ENCODE measurements around the gene RTTN. TPM values are rescaled to one million over a fixed set of nuclear protein-coding genes. Genes with fewer than 3 reads are reported as not detected.

Gene RTTN
- total RNA-seq, 1 experiment from 2014 or later: 22.8 TPM

DNA sequence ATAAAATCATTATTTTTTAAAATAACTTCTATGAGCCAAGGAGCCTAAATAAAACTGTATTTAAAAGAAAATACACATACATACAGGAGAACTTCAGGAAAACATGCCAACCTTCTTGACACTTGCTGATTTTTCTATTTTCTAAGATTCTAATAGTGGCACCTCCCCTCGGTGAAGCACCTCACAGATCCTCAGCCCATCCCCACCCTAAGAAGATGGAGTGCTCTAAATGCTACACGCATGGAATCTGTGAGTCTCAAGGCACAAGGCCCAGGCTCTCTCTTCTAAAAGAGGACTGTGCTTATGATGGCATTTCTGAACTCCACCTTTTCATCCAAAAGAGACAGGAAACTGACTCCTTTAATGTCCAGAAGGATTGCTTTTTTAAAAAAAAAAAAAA lies 56.3 kb downstream of the RTTN start:
- no peaks in the 10 kb centered on the region for H3K27me3 ChIP-seq
- no peak overlapping the region for H3K27ac ChIP-seq
- H3K4me3 ChIP-seq: no peak overlapping the region
- H3K9me3 ChIP-seq (replicated peaks): no peaks in the 10 kb centered on the region
- no peak for DNase-seq
- H3K36me3 ChIP-seq: no peaks in the 10 kb centered on the region; the same call in 1 of the 2 replicates
- H3K4me1 ChIP-seq: no peaks in the 10 kb centered on the region

DNA sequence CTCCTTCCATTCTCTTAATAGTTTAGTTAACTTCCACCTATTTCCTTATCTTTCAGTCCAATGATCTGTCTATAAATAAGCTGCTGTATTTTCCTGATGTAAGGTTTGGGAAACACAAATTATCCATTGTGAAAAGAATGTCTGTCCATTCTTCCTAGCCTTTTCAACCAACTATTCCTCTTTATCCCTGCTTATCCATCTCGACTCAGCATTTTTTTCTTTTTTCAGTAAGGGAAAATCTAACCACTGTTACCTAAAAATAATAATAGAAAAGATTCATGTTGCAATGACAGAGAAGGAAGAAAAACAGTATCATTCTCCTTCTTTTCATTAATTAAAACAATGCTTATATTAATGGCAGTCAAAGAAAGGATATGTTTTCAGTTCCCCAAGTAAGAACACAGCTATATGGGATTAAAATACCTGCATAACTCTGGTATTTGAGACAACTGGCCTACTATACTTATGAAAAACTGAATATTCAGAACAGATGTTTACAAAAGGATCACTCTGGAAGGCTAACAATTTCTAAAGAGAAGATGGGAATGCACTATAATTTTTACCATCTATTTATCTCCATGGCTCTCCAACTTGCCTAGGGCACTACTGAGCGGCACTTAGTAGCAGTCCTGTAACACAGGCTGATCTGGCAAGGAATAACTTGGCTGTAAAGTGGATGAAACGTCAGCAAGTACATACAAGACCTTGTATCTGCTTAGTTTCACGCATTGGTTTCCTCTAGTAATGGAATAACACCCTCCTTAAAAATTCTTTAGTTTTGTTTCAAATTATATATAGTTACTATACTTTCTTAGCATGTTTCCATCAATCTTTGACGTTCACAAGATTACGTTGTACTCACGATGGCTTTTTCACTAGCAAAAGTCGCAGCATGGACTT lies 57.2 kb downstream of the RTTN start:
- Histone ChIP-seq H3K27me3 (no peaks in the 10 kb centered on the region), H3K36me3 (no peaks in the 10 kb centered on the region; the same call in 1 of the 2 replicates), H3K4me3 (no peak overlapping the region), H3K4me1 (no peaks in the 10 kb centered on the region), H3K27ac (no peak overlapping the region), H3K9me3 (replicated peaks) (no peaks in the 10 kb centered on the region)
- DNase-seq: no peak

- no peaks in the 10 kb centered on the region for H3K9me3 ChIP-seq (replicated peaks)
- no peaks in the 10 kb centered on the region for H3K27me3 ChIP-seq
- H3K36me3 ChIP-seq: no peaks in the 10 kb centered on the region; the same call in 1 of the 2 replicates
- no peak for DNase-seq
- H3K27ac ChIP-seq: no peak overlapping the region
- no peaks in the 10 kb centered on the region for H3K4me1 ChIP-seq
- no peak overlapping the region for H3K4me3 ChIP-seq
Measured at GRCh38 chr18:70146174-70146573, 59.3 kb downstream of the RTTN start.

DNA sequence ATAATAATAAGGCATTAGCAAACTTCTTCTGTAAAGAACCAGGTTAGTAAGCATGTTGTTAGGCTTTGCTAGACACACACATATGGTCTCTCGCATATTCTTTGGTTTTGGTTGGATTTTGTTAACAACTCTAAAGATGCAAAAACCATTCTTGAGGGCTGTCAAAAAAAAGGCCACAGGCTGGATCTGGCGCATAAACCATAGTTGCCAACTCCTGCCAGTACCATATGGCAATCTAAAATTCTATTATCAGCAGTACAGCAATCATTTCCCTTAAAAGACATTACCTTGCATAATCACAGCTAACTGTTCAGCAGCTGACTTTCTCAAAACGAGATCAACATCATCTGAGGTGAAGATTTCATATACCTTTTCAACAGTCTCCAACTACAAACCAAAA lies 63.5 kb downstream of the RTTN start:
- H3K9me3 ChIP-seq (replicated peaks): no peaks in the 10 kb centered on the region
- no peak overlapping the region for H3K27ac ChIP-seq
- H3K36me3 ChIP-seq: no peaks in the 10 kb centered on the region
- DNase-seq: no peak
- no peak overlapping the region for H3K4me3 ChIP-seq
- no peaks in the 10 kb centered on the region for H3K4me1 ChIP-seq
- no peaks in the 10 kb centered on the region for H3K27me3 ChIP-seq

DNA sequence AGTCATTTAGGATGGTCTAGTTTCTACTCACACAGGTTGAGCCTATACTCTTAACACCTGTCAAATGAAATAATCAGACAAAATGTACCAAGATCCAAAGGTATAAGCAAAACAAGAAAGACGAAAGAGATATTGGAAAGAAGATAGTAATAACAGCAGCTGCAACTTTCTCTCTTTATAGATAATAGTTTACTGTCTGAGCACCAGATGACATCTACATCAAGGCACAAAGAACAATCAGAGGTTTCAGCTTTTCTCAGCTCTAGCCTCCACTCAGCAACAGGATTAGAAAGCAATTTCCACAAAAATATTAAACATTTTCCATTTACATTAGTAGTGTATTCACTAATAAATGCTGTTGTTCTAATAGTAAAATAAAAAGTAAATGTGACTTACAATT lies 66.3 kb downstream of the RTTN start:
- H3K9me3 ChIP-seq (replicated peaks): no peaks in the 10 kb centered on the region
- DNase-seq: no peak
- no peaks in the 10 kb centered on the region for H3K4me1 ChIP-seq
- H3K36me3 ChIP-seq: no peaks in the 10 kb centered on the region
- no peak overlapping the region for H3K4me3 ChIP-seq
- H3K27me3 ChIP-seq: no peaks in the 10 kb centered on the region
- no peak overlapping the region for H3K27ac ChIP-seq

DNA sequence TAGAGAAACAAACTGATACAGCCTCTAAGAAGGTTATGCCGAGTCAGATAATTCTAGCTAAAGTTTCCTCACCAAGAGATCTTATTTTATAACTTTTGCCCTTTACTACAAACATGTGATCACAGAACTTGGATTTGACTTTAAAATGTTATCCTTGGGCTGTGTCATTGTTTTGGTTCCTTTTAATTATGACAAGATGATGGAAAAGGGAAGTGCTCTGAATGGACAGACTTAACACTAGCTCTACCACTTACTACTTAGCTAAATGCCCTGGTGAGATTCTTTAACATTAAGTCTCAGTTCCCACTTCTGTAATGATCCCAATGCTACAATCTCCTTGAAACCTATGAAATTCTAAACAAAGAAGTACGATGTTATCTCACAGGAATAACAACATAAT lies 69.9 kb downstream of the RTTN start:
- no peak for DNase-seq

GRCh38 chr18:70132999-70133398 lies 72.5 kb downstream of the RTTN start:
- H3K27ac ChIP-seq: no peak overlapping the region
- no peaks in the 10 kb centered on the region for H3K36me3 ChIP-seq
- no peaks in the 10 kb centered on the region for H3K4me1 ChIP-seq
- no peaks in the 10 kb centered on the region for H3K27me3 ChIP-seq
- no peaks in the 10 kb centered on the region for H3K9me3 ChIP-seq (replicated peaks)
- H3K4me3 ChIP-seq: no peak overlapping the region
- DNase-seq: no peak

More for the DNA sequence above, 69.9 kb downstream of the RTTN start:
- Histone ChIP-seq H3K4me1 (no peaks in the 10 kb centered on the region), H3K4me3 (no peak overlapping the region), H3K9me3 (replicated peaks) (no peaks in the 10 kb centered on the region), H3K27me3 (no peaks in the 10 kb centered on the region), H3K36me3 (no peaks in the 10 kb centered on the region), H3K27ac (no peak overlapping the region)

- DNase-seq: no peak
- Histone ChIP-seq H3K4me1 (no peaks in the 10 kb centered on the region), H3K9me3 (replicated peaks) (no peaks in the 10 kb centered on the region), H3K36me3 (no peaks in the 10 kb centered on the region), H3K27ac (no peak overlapping the region), H3K27me3 (no peaks in the 10 kb centered on the region), H3K4me3 (no peak overlapping the region)
Measured at GRCh38 chr18:70128271-70128670, 77.2 kb downstream of the RTTN start.

DNA sequence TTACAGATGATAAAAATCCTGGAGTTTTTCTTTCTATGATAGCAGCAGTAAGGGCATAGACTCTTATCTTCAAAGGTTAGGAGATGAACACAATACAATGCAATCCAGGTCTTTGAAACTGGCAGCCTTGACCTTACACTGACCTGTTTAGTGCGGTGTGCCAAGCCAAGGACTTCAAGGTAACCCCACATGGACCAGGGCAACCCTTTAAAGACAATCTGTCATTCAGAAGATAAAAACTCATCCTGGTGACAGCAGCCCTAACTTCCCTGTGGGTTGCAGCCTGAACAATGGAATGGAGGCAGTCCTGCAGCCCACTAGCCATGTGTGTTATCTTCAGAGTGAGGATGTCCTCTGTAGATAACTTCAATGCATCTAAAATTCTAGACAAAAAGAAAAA lies 78.1 kb downstream of the RTTN start:
- no peak overlapping the region for H3K27ac ChIP-seq
- H3K36me3 ChIP-seq: no peaks in the 10 kb centered on the region
- no peaks in the 10 kb centered on the region for H3K27me3 ChIP-seq
- H3K9me3 ChIP-seq (replicated peaks): no peaks in the 10 kb centered on the region
- DNase-seq: no peak
- H3K4me1 ChIP-seq: no peaks in the 10 kb centered on the region
- H3K4me3 ChIP-seq: no peak overlapping the region

GRCh38 chr18:70126832-70127231 lies 78.7 kb downstream of the RTTN start:
- no peak for DNase-seq
- Histone ChIP-seq H3K4me3 (no peak overlapping the region), H3K27ac (no peak overlapping the region), H3K4me1 (no peaks in the 10 kb centered on the region), H3K27me3 (no peaks in the 10 kb centered on the region), H3K9me3 (replicated peaks) (no peaks in the 10 kb centered on the region), H3K36me3 (no peaks in the 10 kb centered on the region)

- no peaks in the 10 kb centered on the region for H3K27me3 ChIP-seq
- no peaks in the 10 kb centered on the region for H3K36me3 ChIP-seq
- H3K27ac ChIP-seq: no peak overlapping the region
- DNase-seq: no peak
- no peaks in the 10 kb centered on the region for H3K4me1 ChIP-seq
- H3K9me3 ChIP-seq (replicated peaks): no peaks in the 10 kb centered on the region
- H3K4me3 ChIP-seq: no peak overlapping the region
Measured at GRCh38 chr18:70124139-70124538, 81.3 kb downstream of the RTTN start.

GRCh38 chr18:70121842-70122241 lies 83.6 kb downstream of the RTTN start:
- Histone ChIP-seq H3K4me3 (no peak overlapping the region), H3K27me3 (no peaks in the 10 kb centered on the region), H3K9me3 (replicated peaks) (no peaks in the 10 kb centered on the region), H3K4me1 (no peaks in the 10 kb centered on the region), H3K27ac (no peak overlapping the region), H3K36me3 (no peaks in the 10 kb centered on the region)
- no peak for DNase-seq

GRCh38 chr18:70116949-70117348 lies 88.5 kb downstream of the RTTN start:
- Histone ChIP-seq H3K4me3 (no peak overlapping the region), H3K27me3 (no peaks in the 10 kb centered on the region), H3K9me3 (replicated peaks) (no peaks in the 10 kb centered on the region), H3K27ac (no peak overlapping the region), H3K4me1 (no peaks in the 10 kb centered on the region), H3K36me3 (no peaks in the 10 kb centered on the region)
- DNase-seq: no peak

DNA sequence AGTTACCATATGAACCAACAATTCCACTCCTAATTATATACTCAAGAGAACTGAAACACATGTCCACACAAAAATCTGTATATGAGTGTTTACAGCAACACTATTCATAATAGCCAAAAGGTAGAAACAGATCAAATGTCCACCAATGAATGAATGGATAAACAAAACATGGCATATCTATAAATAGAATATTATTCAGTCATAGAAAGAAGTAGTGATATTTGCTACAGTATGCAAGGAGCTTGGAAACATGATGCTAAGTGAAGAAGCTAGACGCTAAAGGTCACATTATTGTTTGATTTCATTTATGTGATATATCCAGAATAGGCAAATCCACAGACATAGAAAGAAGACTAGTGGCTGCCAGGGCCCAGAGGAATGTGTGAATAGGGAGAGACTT lies 92.0 kb downstream of the RTTN start:
- Histone ChIP-seq H3K36me3 (no peaks in the 10 kb centered on the region), H3K4me3 (no peak overlapping the region), H3K9me3 (replicated peaks) (no peaks in the 10 kb centered on the region), H3K4me1 (no peaks in the 10 kb centered on the region), H3K27ac (no peak overlapping the region), H3K27me3 (no peaks in the 10 kb centered on the region)
- DNase-seq: no peak

DNA sequence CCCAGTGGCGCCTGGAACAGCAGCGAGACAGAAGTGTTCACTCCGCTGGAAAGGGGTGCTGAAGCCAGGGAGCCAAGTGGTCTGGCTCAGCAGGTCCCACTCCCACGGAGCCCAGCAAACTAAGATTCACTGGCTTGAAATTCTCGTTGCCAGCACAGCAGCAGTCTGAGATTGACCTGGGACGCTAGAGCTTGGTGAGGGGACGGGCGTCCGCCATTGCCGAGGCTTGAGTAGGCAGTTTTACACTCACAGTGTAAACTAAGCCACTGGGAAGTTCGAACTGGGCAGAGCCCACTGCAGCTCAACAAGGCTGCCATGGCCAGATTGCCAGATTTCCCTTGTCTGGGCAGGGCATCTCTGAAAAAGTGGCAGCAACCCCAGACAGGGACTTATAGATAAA lies 94.8 kb downstream of the RTTN start:
- H3K36me3 ChIP-seq: no peaks in the 10 kb centered on the region
- no peaks in the 10 kb centered on the region for H3K27me3 ChIP-seq
- no peaks in the 10 kb centered on the region for H3K4me1 ChIP-seq
- no peak overlapping the region for H3K27ac ChIP-seq
- H3K4me3 ChIP-seq: no peak overlapping the region
- no peak for DNase-seq
- H3K9me3 ChIP-seq (replicated peaks): no peaks in the 10 kb centered on the region

DNA sequence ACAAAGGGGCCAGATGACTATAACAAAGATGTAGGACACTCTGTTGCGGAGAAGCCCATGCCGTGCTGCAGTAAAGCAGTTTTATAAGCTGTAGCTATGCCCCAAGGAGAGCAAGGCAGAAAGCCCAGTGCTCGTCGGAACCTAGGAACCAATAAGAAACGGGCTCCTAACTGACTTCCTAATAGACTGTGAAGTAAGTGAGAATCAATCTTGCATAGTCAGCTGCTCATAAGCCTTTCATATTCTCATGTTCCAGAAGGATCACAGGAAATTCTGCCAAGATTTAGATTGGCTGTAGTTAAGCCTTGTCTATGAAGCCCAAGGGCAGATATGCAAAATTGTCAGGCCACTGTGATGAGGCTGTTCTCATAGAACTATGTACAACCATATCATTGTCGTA lies 98.4 kb downstream of the RTTN start:
- H3K4me1 ChIP-seq: no peaks in the 10 kb centered on the region
- H3K27ac ChIP-seq: no peak overlapping the region
- H3K36me3 ChIP-seq: no peaks in the 10 kb centered on the region
- H3K4me3 ChIP-seq: no peak overlapping the region
- H3K9me3 ChIP-seq (replicated peaks): no peaks in the 10 kb centered on the region
- no peak for DNase-seq
- H3K27me3 ChIP-seq: no peaks in the 10 kb centered on the region
